Fibroblast of mammary gland (primary cell): Measurements from ENCODE around the gene KRTAP10-5.
"Not testable (repeated sequence)": the region's sequence is repeated elsewhere in the genome, so short reads cannot be mapped to it uniquely, and the experiment has no call there.

Experiments
- DNase-seq: peaks from one replicate; pipeline ENCODE4 v3.0.0-alpha.2; 2010; ENCODE audit warnings: low read depth
- H3K4me3 ChIP-seq: 2 replicates; pipeline ENCODE4 v1.5.1; 2011; ENCODE audit warnings: low read depth, mild to moderate bottlenecking, low read length, moderate library complexity; ENCODE audit not compliant: control insufficient read depth
- TF ChIP-seq, protein P1 (sequence below): conservative IDR thresholded peaks from 2 replicates; pipeline ENCODE4 v1.5.1; 2011; ENCODE audit warnings: low read depth, low read length, inconsistent platforms; ENCODE audit not compliant: control insufficient read depth, insufficient read depth

The KRTAP10-5 gene

DNA sequence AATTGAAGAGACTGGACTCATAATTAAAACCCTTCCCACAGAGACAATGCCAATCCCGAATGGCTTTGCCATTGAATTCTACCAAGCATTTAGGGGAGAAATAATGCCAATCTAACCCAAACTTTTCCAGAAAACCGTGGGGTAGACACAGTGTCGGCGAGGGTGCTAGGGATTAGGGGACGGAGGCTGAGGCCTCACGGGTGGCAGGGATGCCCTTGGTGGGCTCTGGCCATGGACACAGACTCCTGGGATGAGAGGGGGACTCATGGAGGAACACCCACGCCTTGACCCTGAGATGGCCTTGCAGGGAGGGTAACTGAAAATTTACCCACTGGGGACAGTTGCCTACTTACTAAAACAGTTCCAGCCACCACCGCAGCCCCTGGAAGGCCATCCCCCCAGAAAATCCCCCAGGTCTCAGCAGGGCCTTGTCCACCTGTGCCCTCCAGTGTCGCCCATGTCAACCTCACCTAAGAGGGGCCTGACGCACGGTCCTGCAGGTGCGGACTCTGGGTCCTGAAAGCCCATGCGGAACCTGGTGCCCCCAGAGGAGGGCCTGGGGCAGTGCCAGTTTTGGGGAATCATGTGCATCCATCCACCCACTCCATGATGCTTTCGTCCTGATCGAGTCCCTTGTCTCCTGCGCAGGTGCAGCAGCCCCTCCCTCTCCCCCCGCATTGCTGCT lies 1.9 kb downstream of the KRTAP10-5 start:
- no peak for DNase-seq
- no peak overlapping the region for H3K4me3 ChIP-seq
- TF ChIP-seq, protein P1, sequence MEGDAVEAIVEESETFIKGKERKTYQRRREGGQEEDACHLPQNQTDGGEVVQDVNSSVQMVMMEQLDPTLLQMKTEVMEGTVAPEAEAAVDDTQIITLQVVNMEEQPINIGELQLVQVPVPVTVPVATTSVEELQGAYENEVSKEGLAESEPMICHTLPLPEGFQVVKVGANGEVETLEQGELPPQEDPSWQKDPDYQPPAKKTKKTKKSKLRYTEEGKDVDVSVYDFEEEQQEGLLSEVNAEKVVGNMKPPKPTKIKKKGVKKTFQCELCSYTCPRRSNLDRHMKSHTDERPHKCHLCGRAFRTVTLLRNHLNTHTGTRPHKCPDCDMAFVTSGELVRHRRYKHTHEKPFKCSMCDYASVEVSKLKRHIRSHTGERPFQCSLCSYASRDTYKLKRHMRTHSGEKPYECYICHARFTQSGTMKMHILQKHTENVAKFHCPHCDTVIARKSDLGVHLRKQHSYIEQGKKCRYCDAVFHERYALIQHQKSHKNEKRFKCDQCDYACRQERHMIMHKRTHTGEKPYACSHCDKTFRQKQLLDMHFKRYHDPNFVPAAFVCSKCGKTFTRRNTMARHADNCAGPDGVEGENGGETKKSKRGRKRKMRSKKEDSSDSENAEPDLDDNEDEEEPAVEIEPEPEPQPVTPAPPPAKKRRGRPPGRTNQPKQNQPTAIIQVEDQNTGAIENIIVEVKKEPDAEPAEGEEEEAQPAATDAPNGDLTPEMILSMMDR: no peak

DNA sequence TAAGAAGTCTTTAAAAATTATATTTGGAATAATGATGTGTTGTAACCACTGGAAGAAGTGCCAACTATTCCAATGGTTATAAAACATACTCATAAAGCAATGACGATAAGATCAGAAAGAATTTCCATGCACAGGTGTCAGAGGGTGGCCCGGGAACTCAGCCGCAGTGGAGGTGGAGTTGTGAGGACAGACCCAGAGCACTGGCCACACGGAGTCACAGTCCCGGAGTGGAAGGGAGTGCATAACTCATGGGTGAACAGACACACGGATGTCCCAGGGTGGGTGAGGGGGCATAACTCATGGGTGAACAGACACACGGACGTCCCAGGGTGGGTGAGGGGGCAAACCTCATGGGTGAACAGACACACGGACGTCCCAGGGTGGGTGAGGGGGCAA lies 4.4 kb downstream of the KRTAP10-5 start:
- no peak for DNase-seq
- H3K4me3 ChIP-seq: no peak overlapping the region
- TF ChIP-seq, protein P1: no peak

DNA sequence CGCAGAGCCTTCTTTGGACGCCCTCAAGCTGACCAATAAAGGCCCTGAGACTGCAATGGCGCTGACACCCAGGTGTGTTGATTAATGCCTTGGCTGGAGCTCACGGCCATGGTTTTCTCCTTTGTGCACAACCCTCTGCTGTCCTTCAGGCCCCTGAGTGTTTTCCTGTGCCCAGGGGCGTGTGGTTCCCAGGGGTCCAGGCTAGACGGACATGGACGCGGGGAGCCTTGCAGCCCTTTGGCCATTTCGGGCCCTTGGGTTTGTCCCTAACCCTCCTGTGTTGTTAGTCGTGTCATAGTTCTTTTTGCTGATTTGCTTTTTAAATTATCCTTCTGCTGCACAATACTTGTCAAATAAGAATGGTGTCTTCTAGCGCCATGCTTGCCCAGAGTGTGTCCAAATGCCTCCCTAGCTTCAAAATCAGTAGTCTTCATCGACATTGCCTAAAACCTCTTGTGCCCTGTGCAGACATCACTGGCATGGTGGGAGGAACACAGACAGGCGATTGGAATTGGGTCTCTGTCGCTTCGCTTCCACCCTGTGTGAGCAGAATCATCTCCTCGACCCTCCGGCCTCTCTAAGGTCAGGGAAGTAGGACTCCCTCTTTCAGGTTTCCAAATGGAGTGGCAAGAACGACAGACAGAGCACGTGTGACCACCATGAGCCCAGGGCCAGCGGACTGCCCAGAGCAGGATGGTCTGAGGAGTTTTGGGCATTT lies 4.9 kb downstream of the KRTAP10-5 start:
- TF ChIP-seq, protein P1: no peak
- no peak for DNase-seq
- H3K4me3 ChIP-seq: no peak overlapping the region

DNA sequence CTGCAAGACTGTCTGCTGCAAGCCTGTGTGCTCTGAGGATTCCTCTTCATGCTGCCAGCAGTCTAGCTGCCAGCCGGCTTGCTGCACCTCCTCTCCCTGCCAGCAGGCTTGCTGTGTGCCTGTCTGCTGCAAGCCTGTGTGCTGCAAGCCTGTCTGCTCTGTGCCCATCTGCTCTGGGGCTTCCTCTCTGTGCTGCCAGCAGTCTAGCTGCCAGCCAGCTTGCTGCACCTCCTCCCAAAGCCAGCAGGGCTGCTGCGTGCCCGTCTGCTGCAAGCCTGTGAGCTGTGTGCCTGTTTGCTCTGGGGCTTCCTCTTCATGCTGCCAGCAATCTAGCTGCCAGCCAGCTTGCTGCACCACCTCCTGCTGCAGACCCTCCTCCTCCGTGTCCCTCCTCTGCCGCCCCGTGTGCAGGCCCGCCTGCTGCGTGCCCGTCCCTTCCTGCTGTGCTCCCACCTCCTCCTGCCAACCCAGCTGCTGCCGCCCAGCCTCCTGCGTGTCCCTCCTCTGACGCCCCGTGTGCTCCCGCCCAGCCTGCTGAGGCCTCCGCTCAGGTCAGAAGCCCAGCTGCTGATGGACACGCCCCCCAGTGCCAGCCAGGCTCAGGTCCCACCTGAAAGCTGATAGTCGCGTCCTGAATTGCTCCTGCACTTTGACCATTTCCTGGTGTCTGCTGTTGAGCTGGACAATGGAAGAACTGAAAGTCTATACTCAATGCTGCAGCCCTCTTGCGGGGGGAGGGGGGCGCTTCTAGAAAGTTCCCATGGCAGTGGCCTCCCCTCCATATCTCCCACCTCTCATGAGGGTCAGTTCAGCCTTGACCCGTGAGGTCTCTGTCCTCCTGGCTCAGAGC lies 5.7 kb downstream of the KRTAP10-5 start:
- no peak for DNase-seq
- H3K4me3 ChIP-seq: no peak overlapping the region
- TF ChIP-seq, protein P1: no peak

DNA sequence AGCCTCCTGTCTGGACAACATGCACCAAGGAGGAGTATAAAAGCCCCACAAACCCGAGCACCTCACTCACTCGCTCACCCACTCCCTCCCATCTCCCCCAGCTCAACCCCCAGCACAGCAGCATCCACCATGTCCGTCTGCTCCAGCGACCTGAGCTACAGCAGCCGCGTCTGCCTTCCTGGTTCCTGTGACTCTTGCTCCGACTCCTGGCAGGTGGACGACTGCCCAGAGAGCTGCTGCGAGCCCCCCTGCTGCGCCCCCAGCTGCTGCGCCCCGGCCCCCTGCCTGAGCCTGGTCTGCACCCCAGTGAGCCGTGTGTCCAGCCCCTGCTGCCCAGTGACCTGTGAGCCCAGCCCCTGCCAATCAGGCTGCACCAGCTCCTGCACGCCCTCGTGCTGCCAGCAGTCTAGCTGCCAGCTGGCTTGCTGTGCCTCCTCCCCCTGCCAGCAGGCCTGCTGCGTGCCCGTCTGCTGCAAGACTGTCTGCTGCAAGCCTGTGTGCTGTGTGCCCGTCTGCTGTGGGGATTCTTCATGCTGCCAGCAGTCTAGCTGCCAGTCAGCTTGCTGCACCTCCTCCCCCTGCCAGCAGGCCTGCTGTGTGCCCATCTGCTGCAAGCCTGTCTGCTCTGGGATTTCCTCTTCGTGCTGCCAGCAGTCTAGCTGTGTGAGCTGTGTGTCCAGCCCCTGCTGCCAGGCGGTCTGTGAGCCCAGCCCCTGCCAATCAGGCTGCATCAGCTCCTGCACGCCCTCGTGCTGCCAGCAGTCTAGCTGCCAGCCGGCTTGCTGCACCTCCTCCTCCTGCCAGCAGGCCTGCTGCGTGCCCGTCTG lies 6.6 kb downstream of the KRTAP10-5 start, which contains the start of gene KRTAP10-4:
TSS of gene KRTAP10-4 (plus strand) at position 100 of the 827 bp plus-strand sequence. CDS start at position 130, 30 bp downstream.
- not testable (repeated sequence) for DNase-seq, H3K4me3 ChIP-seq

DNA sequence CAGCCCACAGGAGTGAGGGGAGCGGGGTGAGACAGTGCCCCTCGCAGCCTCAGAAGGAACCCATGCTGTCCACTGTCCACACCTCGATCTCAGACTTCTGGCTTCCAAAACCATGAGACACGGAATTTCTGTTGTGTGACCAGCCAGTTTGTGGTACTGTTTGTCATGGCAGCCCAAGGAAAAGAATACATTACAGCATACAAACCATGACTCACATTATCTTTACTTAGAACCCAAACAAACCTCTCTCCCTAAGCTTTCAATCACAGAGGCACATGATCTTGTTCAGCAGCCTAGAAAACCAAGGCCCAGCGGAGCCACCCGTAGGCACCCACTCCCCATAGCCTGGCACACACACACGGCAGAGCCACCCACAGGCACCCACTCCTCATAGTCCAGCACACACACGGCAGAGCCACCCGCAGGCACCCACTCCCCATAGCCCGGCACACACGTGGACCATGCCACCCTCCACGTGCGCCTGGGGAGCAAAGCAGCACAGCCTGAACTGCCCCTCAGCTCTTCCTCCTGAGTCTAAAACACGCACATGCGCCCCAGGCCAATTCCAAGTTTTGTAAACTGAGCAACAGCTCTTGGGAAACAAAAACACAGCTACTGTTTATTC lies 7.3 kb downstream of the KRTAP10-5 start:
- TF ChIP-seq, protein P1: no peak
- H3K4me3 ChIP-seq: no peak overlapping the region
- DNase-seq: no peak
